CD4-positive, alpha-beta T cell treated with Interleukin-21 for 1 hour (primary cell): ENCODE data around the gene WNT4.

Experiments
- DNase-seq: peaks from one replicate; pipeline ENCODE4 v3.0.0-alpha.2; 2020

Gene WNT4

DNA sequence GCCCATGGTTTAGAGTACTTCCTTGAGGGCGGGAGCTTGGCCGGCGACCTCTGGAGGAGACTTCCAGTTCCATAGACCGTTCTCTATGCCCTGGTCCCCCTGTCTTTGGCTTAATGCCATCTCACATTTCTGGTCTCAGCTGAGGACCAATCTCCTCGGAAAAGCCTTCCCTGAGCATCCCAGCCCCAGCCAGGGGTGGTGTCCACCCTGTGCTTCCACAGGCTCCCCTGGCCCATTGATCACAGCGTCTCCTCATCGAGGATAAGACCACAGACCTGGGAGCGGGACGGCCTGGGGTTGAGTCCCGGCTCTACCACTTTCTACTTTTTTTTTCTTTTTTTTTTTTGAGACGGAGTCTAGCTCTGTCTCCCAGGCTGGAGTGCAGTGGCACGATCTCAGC is 14.5 kb downstream of the WNT4 start:
- no peak for DNase-seq

DNA sequence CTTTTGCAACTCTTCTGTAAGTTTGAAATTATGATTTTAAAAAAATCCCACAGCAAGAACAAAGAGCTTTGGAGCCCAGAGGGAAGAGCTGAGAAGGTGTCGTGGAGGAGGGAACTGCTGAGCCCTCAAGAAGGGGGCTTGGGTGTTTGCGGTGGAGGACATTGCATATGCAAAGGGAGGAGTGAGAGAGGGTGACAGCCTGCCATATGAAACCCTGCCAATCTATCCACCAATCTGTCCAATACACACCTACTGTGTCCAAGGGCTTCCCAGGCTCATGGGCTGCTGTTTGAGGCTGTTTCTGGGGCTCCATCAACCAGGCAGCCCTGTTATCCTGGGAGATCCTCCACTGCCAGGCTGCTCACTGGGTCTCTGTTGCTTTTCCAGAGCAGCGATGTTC is 15.2 kb downstream of the WNT4 start:
- DNase-seq, result no peak

DNA sequence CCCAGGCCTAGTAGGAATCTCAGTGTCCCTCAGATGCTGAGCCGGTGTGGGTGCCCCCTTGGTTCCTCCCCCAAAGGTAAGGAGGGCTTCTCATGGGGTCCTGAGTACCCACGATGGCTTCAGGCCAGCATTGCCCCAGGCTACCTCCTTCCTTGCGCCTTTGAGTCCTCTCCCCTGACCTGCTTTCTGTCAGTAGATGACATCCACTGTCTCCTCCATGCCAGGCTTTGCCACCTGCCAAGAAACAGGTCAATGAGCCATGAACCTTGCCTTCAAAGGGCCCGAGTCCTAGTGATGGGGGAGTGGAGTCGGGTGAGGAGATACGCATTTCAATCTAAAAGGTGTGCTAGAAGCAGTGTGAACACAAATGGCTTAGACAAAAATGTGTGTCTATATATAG is 15.6 kb downstream of the WNT4 start:
- no peak for DNase-seq

DNA sequence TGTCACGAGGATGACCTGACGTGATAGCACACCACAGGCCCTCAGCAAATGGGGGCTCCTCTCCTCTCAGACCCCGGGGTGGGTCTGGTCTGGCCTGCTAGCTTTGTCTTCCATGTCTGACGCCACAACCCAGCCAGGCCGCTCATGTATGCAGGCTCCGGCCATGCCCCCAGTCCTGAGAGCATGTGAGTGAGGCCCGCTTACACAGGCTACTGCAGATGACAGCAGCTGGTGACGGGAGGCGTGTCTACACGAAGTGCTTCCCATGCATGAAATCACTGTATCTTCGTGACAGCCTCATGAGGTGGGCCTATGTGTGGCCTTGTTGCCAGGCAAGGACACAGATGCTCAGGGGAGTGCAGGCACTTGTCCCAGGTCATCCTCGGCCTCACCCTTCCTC is 16.4 kb downstream of the WNT4 start:
- no peak for DNase-seq

DNA sequence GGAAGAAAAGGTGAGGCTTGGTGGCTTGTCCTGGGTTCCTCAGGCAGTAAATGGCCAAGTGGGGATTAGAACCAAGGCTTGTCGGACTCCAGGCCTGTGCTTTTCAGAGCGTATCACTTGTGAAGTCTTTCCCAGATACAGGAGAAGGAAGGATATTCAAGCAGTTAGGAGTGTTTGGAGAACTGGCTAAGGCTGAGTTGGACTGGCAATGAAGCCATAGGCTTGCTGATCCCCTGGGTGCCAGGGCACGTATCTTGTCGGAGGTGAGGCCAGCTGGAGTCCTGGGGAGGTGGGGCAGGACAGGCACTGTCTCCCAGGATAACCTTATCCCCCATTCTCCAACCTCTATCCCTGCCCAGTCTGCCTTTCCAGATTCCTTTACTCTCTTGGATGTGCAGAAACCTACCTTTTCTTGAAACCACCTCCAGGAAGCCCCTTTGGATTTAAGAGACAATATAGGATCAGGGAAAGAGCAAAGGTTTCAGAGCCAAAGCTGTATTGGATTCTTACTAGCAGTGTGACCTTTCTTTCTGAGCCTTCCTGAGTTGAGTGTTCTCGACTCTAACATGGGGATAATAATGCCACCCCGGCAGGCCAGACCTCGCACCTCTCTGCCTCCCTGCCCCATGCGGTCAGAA is 18.2 kb downstream of the WNT4 start:
- no peak for DNase-seq

GRCh38 chr1:22123901-22124404 is 18.9 kb downstream of the WNT4 start:
- DNase-seq, result no peak

DNA sequence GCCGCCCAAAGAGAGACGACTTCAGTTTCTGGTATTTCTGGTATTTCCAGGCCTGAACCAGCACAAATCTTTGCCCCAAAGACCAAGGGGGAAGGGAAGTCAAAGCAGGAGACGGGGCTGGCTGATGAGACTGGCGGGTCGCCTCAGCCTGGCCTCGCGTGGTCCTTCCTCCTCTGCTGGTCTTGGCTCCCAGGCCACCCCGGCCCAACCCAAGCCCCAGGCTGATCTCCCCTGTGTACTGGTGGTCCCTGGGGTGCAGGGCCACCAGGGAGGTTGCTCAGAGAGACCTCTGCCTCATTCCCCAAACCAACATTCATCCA is 19.9 kb downstream of the WNT4 start:
- no peak for DNase-seq

DNA sequence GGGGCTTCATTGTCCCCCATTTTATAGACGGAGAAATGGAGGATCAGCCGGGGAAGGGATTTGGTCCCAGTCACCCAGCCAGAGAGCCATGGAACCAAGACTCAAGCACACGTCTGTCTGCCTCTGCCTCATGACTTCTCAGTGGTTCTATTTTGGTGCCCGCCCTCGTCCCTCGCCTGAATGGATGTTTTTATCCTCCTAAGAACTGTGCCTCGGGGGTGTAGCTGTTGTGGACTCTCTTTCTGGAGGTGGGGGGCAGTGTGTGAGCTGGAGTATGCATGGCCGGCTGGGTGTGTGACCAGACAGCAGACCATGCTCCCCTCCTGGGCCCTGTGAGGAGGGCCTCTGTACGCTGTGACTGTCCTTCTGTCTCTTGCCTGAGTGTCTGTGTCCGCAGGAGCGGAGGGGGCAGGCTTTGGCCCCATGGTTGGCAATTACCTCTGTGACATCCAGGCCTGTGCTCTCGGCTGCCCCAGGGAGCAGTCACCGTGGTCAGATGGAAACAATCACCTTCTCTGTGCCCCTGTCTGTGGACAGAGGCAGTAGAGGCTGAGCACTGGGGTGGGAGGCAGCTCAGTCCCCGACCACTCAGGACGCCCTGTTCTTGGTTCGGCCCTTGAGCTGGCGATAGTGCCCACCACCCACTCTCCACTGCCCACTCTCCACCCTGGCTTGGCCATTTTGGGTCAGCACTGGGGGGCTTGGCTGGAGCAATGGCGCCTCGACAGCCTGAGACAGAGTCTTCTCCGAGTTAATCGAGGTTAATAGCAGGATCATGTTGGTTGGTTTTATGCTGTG is 20.4 kb downstream of the WNT4 start:
- no peak for DNase-seq

- no peak for DNase-seq
Observed at GRCh38 chr1:22121421-22121911, 21.4 kb downstream of the WNT4 start.

DNA sequence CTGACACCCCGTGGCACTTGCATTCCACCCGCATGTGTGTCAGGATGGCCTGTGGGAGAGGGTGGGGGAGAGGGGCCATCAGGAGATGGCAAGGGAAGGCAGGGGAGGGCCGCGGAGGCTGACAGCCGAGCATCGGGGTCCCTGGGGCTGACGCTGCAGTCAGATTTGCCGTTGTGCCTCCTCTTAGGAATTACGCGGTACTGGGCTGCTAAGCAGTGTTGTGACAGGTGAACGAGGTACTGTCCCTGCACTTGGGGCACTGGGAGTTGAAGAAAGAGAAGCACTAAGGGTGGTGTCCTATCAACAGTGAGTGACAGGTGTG is 22.5 kb downstream of the WNT4 start:
- no peak for DNase-seq

- DNase-seq, result no peak
Observed at GRCh38 chr1:22119626-22120468, 23.1 kb downstream of the WNT4 start.

GRCh38 chr1:22118291-22118992 is 24.5 kb downstream of the WNT4 start:
- DNase-seq, result no peak

- no peak for DNase-seq
Observed at GRCh38 chr1:22117851-22118250, 25.0 kb downstream of the WNT4 start.

GRCh38 chr1:22117238-22117637 is 25.7 kb downstream of the WNT4 start:
- no peak for DNase-seq

- DNase-seq, result no peak
Observed at GRCh38 chr1:22115286-22115685, 27.6 kb downstream of the WNT4 start.

DNA sequence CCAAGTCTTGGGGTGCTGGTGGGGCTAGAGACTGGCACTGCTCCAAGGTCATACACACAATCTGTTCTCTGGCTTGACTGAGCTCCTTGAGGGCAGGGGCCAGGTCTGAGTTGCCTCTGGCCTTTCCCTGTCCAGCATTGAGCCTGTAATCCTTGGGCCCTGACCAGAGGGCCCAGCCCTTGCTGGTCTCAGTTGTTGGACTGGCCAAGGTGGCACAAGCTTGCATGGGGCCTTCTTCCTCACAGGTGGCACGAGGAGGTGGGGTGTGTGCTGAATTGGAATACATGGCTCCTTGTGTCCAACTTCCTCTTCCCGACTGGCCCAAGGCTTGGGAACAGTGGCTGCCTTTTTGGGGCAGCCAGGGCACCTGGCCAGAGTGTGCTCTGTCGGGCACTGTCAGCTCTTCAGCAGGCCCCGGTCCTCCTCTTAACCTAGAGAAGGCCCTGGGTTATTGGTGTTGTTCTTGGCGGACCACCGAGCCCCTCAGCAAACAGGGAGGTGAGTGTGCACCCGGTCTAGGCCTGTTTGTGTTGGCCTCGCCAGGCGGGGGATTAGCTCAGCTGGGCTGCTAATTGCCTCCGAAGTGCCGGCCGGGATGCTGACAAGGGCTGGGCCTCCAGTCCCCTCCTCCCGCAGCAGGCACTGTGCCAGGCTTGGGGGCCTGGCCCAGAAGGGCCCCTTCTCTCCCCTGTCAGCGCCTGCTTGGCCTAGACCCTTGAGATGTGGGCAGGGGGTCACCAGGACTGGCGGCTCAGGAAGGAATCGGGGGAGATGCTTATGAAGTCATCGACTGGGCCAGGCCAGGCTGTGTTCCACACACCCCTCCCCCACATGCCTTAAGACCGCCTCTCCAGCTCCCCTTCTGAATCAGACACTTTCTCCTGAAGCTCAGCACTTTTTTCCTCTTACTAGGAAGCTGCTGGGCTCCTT is 28.5 kb downstream of the WNT4 start:
- DNase-seq, result no peak

GRCh38 chr1:22112554-22112953 is 30.3 kb downstream of the WNT4 start:
- no peak for DNase-seq

GRCh38 chr1:22111620-22112019 is 31.3 kb downstream of the WNT4 start:
- no peak for DNase-seq

DNA sequence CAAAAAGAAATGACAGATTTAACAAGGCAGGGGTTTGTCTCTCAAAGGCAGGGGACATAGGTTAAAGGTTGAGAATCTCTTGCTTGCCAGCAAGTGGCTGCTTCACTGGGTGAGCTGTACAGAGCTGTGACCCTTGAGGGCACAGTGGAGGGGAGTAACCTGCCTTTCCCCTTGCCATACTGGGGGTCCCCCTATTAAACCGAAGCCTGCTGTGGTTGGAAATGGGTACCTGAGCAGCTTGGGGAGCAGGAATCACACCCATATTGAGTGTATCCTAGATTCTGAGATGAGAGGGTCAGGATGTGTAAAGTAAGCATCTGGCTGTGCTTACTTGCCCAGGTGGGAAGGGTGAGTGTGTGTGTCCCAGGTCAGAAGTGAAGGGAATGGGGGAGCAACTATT is 31.8 kb downstream of the WNT4 start:
- DNase-seq, result no peak

- DNase-seq, result no peak
Observed at GRCh38 chr1:22110016-22110415, 32.9 kb downstream of the WNT4 start.

- DNase-seq, result no peak
Observed at GRCh38 chr1:22108339-22109105, 34.4 kb downstream of the WNT4 start.
